Measurements from ENCODE around the gene CDH23.

The CDH23 gene

DNA sequence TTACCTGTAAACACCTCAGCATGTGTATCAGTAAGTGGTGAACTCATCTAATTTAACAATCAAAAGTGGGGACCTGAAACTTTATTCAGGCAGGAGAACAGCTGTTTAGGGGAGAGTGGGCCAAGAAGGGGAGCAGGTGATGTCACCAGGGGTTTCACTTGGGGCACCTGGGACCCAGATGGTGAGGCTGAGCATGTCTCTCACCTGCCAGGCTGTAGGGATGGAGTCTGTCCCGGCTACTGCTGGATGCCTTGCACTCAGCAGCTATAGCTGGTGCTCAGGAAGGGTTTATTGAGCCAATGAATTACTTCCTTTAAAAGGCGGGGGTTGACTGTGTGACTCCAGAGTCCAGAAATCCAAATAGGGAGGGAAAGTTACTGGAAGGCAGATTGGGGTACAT is 23.0 kb downstream of the CDH23 start:
- no peak for DNase-seq (ENCODE audit: low read depth in 2 of 2, low spot score in 1 of 2)

DNA sequence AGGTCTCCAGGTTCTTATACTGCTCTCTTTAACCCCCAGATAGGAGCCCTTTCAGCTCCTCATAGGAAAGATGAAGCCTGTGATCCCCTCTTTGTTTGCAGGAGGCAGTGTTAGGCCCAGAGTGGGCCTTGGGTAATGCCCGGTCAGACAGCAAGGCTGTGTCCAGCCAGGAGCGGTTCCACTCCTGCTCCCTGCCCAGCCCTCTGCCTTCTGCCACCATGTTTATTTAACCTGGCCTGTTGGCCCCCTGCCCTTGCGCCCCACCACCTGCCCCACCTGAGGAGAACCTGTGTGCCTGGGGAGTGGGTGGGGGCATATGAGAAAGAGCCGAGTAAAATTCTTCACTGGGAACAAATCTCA is 24.3 kb downstream of the CDH23 start:
- DNase-seq (ENCODE audit: low read depth in 2 of 2, low spot score in 1 of 2) = no peak

DNA sequence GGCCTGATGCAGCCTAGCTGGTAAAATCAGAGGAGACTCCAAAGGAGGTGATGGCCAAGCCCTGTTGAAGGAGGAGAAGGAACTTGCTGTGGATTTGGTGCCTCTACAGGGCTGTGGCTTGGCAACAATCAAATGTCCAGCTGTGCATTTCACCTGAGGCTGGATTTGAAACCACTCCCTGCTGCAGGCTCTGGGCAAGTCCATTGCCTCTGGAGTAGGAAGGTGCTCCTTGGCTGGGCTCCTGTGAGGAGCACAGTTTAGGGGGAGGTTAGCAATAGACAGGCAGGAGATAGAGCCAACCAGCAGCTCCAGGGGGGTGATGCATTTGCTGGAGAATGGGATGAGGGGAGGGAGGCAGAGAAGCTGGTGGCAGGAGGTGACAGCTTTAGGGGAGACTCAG is 26.5 kb downstream of the CDH23 start:
- no peak for DNase-seq (ENCODE audit: low read depth in 2 of 2, low spot score in 1 of 2)

DNA sequence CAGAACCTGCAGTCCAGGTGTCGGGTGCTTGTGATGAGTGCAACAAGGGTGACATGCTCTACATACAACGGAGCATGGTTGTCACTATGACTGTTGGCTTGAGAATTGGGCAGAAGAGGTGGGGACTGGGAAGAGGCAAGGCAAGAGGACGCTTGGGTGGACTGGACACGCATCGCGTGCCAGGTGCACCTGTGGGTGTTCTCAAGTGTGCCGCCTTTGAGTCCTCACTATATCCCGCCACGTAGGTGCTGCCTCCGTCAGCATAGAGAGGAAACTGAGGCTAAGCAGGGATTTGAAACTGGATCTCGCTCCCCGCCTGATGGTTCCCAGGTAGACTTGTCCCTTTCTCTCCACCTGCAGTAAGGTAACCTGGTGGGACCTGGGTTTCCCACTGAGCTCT is 27.2 kb downstream of the CDH23 start:
- DNase-seq (ENCODE audit: low read depth in 2 of 2, low spot score in 1 of 2) = no peak

DNA sequence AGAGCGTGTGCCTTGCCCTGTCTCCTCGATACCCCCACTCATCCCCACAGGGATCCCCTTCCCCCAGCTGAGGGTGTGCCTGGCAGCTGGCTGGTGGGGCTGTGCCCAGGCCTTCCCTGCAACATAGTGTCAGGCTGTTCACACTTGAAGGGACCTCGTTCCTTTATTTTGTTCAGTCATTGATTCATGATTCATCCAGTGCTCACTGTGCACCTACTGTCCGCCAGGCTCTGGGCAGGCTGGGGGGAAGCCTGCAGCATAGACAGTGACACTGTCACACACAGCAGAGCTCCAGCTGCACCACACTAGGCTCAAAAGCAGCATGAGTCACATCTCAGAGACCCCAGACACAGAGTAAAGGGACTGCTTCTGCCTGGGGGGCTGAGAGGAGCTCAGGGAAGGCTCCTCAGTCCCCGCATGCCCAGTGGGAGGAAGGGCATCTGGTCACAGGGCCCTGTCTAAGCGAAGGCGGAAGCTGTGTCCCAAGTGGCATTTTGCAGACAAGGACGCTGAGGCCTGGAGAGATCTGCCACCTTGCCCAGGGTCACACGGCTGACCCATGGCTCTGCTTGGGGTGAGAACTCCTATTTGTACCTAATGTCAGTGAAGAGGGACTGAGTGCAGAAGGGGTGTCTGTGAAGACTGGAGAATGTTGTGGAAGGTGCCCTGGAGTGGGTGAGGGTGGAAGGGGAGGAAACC is 27.9 kb downstream of the CDH23 start:
- no peak for DNase-seq (ENCODE audit: low read depth in 2 of 2, low spot score in 1 of 2)

DNA sequence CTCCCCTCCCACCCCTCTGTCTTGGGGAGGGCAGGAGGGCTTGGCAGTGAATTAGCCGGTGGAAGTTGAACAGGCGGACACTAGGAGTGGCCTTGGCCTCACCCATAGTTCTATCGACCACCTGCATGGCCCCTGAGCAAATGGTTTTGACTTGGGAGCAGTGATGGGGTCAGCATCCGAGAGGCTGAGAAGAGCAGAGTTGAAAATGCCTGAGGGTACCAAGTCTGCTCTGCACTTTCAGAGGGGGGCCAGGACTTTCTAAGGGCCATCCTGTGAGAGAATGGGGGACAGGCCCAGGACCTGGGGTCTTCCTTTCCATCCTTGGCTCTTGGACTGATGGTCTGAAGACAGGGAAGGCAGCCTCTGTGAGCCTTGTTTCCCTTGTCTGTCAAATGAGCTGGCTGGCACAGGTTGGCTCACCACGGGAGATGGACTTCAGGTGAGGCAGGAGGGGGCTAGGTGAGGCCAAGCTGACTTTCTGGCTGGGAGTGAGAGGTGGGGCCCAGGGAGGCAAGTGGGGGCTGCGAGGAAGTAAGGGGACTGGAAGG is 29.4 kb downstream of the CDH23 start:
- DNase-seq (ENCODE audit: low read depth in 2 of 2, low spot score in 1 of 2) = no peak

DNA sequence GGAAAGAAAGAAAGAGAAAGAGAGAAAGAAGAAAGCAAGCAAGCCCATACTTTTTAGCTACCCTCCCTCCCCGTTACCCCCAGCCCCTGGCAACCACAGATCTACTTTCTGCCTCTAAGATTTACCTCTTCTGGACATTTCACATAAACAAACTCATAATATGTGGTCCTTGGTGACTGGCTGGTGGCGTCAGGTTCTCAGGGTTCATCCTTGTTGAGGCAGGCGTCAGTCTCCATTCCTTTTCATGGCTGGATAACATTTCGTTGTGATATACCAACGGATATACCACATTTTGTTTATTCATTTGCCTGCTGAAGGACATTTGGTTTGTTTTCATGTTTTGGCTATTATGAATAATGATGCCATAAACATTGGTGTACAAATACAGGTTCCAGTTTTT is 30.5 kb downstream of the CDH23 start:
- DNase-seq (ENCODE audit: low read depth in 2 of 2, low spot score in 1 of 2) = no peak

DNA sequence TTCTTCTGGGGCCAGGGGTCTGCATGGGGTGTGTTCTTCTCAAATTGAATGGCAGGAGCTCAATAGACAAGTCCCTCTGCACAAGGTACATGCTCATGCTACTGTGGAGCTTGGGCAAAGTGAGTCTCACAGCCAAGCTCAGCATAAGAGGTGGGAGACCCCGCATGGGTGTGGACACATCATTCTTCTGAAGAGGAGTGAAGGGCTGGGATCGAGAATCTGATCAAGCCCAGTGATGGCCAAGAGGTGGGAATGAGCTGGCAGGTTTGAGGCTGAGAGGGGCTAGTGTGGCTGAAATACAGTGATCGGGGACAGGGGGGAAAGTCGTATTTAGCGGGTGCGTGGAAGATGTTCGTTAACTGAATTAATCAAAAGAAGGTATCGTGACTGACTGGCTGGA is 32.6 kb downstream of the CDH23 start:
- no peak for DNase-seq (ENCODE audit: low read depth in 2 of 2, low spot score in 1 of 2)

DNA sequence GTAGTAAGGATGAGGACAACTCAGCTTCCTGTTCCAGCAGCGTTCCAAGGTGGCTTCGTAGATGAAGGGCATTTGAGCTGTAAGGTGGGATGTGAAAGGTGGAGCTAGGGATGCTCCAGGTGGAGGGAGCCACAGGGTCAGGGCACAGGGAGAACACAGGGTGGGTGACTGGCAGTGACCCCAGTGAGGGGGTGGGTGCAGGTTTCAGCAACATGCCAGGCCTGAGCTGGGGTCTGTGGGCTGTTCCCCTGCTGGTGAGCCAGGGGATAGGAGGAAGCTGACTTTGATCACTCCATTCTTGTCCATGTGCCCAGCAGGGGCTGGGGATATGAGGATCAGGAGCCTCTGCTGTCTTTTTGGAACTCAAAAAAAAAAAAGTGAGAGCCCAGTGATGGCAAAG is 33.2 kb downstream of the CDH23 start:
- DNase-seq (ENCODE audit: low read depth in 2 of 2, low spot score in 1 of 2) = no peak

DNA sequence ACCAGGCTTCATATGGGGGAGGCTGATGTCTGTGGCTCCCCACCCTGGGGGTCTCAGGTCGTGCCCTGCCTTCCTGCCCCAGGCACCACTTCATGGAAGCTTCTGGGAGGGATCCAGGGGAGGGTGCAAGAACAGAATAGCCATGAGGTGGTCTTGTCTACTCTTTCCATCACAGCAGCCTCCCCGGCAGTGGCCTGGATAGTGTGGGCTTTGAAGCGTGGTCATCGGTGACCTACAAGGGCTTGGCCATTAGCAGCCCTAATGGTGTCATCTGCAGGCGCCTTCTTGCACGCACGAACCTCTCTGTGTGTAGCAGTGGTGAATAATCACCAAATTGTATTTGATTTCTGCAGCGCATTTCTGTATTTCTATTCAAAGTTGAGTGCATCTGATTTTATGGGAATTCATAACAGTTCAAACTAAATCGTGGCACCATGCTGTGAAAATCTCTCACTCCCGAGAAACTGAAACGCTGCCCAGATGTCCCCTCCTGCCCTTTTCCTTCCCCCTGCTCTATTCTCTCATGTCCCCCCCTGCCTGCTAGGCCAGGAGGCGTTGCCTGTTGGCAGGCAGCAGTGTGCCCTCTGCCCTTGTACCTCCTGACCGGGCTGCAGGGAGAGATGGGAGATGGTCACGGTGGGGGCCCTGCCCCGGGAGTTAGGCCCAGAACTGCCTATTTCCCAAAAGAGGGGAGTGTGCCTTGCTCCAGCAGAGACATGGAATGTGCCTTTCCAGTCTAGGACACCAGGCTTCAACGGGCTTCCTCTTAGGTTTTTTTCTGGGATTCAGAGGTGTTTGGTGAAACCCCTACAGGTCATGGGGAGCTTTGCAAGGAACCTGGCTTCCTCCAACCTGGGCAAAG is 34.8 kb downstream of the CDH23 start:
- no peak for DNase-seq (ENCODE audit: low read depth in 2 of 2, low spot score in 1 of 2)

DNA sequence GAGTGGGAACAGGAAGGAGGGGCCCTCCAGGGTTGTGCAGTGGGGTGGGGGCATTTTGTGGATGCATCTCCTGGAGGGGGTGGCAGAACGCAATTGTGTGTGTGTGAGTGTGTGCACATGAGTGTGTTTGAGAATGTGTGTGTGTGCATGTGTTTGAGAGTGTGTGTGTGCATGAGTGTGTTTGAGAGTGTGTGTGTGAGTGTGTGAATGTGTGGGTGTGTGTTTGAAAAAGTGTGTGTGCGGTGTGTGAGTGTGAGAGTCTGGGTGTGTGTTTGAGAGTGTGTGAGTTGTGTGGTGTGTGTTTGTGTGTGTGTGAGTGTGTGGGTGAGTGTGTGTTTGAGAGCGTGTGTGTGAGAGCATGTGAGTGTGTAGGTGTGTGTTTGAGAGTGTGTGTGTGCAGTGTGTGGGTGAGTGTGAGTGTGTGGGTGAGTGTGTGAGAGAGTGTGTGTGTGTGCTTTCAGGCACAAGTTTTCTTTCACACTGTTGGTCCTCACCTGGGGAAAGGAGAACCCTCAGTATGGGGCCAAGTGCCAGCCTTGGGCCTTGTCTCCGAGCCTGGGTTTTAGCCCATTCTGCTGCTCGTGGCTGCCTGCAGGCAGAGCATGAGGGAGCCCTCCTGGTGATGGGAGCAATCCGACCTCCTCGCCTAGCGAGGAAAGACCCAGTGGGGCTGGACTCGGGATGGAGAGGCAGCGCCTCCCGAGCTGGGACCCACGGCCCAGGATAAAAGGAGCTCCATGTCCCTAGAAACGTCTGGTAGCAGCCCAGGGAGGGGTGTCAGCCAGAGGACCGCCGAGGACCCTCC is 35.6 kb downstream of the CDH23 start:
- no peak for DNase-seq (ENCODE audit: low read depth in 2 of 2, low spot score in 1 of 2)

DNA sequence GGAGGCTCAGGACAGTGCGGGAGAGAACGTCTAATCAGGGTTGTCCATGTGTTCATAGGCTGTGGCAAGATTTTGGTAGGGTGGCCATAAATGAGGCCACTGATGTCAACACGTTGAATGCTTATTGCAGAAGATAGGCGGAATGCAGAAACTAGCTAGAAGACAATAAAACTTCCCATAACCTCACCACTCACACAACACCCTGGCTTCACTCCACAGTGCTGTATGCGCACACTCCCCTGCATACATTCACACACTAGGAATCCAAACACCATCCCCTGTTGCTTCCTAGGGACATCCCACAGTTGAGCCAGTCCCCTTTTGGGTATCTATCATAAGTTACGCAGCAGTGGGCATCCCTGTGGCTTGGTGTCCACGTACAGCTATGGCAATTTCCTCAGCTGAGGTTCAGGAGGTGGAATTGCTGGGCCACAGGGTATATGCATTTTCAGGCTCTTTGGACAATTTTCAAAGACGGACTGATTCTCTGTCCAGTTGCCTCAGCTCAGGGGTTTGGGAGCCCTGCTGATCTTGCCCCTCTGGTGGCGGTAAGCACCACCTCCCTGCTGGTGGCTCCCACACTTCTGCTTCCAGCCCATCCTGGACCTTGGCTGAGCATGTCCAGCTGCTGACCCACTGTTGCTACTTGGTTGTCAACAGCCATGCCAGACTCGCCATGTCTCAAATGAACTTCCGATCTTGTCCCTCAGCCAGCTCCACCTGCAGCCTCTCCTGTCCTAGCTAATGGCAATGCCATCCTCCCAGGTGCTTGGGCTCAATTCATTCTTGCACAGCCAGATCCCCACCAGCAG is 36.4 kb downstream of the CDH23 start:
- DNase-seq (ENCODE audit: low read depth in 2 of 2, low spot score in 1 of 2) = no peak

DNA sequence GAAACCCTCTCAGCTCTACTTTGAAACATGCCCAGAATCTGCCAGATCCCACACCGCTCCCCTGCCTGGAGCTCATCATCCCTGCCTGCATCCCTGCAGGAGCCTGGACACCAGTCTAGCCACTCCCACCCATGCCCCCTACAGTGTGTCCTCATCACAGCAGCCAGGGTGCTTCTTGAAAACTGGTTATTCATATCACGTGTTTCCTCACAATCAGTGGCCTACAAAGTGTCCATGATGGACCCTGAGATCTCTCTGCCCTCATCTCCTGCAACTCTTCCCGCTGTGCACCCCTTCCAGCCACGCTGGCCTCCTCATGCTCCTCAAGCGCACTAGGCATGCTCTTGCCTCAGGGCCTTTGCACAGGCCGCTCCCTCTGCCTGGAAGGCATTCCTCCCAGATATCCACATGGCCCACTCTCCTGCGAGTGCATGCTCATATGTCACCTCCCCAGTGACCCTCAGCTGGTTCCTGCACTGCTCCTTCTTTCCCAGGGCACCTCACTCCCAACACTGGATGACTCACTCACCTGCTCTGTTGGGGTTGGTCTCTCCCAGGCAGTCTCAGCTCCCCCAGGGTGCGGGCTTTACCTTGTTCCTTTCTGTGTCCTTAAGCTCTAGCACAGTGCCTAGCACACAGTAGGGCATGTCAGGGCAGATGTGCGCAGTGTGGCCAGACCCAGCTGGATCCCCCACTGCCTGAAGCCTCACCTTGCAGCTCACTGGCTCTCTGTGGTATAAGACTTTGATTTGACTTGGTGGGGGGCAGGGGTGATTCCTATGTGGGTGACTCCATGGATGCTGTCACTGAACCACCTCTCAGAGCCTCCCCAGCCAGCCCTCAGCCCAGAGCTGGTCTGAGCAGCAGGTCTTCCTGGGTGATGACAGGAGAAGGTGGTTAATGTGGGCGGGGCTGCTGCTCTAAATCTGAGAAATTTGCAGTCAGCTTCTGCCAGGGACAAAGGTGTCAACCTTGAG is 37.3 kb downstream of the CDH23 start:
- no peak for DNase-seq (ENCODE audit: low read depth in 2 of 2, low spot score in 1 of 2)

DNA sequence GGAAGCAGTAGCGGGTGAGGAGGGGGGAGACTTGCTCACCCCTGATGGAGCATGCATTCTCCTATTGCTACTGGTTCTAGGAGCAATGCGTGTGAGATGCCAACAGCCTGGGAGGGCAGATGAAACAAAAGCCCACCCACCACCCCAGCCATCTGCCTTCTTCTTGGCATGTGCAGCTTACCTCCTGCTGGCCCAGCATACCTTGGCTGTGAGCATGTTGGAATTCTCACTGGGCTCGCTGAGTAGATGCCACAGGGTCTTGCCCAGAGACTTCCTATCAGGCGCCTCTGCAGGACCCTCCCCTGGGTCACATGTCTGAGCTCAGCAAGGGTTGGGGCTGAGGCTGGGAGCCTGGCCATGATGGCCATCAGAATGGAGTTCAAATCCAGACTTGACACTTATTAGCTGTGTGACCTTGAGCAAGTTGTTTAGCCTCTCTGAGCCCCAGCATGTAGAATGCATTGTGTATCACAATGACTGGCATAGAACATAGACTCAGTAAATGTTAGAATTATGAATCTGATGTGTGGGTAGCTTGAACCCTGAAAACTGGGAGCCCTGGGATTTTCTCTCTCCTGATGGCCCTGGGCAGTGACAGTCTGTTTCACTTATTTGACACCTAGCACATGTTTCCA is 38.2 kb downstream of the CDH23 start:
- no peak for DNase-seq (ENCODE audit: low read depth in 2 of 2, low spot score in 1 of 2)

DNA sequence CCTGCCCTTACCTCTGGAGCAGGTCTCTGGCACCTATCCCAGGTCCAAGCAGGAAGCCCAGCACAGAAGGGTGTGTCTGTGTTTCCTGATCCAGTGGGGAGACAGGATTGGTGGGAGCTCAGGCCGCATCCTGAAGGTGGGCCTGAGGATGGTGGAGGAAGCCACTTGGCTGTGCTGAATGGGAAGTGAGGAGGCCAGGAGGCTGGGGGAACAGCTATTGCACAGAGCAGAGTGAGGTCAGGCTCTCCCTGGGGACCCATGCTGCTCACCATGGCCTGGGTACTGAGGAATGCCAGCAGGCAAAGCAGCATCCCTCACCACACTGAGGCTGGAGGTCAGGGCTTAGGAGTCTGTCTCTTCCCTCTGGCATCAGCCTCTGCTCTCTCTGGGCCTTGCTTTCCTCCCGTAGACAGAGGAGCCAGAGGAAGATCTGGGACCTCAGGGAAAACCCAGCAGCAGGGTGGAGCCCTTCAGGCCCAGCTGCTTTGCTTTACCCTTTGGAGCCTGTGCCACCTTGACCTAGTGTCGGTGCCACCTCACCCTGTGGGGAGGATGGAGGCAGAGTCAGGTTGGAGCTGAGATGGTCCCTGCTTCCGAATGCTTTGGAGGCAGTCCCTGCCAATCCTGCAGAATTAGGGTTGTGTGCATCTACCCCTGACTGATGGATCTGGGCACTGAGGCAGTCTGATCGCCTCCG is 39.0 kb downstream of the CDH23 start:
- no peak for DNase-seq (ENCODE audit: low read depth in 2 of 2, low spot score in 1 of 2)

DNA sequence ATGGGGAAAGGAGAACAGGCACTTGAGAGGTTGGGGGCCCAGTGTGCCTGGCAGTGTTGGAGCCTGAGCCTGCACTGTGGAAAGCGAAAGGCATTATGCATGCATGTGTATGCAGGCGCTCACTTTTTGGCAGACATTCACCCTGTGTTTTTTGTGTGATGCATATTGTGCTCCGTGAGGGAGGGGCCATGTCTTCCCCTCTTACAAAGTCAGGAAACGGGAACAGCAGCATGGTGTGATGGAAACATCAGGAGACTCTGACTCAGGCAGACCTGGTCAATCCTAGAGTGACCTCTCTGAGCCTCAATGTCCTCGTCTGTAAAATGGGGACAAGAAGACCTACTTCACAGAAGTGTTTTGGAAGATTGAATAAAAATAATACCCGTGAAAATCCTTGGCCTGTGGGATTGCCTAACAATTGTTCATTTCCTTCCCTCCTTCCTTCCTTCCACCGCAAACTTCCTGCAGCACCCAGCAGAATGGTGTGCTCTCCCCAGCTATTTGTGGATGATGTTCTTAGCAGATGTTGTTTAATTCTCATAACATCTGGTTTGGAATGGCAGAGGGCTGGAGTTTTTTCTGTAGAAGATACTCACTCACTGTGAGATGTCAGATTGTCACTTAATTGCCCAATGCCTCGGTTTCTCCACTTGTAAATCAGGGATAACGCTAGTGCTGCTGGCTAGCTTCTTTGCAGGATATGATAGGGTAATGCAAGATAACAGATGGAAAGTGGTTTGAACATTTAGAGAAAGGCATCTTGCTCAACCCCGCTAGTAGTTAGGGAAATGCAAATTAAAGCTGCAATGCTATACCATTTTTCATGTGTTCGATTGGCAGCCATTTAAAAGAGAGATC is 39.8 kb downstream of the CDH23 start:
- DNase-seq (ENCODE audit: low read depth in 2 of 2, low spot score in 1 of 2) = no peak

DNA sequence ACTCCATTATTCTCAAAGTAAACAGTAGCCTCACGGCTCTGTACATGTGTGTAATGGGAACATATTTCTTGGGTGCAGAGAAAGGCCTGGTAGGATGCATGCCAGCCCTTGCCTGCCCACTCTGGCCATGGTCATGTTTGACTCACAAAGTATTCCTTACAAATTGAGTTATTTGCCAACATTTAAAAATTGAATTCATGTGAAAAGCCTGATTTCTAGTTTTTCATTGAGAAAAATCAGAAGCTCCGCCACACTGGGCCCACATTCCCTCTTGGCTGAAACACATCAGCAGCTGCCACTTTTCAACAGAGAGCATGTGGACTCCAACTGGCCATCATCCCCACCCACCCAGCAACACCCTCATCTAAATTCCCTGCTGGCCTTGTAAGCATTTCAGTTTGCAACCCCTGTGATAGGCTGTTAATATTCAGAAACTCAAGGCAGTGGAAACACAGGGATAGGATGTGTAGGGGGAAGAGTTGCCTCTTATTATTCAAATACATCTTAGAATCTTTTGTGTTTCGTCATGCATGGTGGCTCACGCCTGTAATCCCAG is 40.9 kb downstream of the CDH23 start:
- DNase-seq (ENCODE audit: low read depth in 2 of 2, low spot score in 1 of 2) = no peak
